22Rv1 (cell line): ENCODE results near the gene ADH1C.
"Not testable (repeated sequence)": the region's sequence is repeated elsewhere in the genome, so short reads cannot be mapped to it uniquely, and the experiment has no call there.

Experiments used
- H3K27ac ChIP-seq: fragments of 450-650 bp; 2 replicates; pipeline ENCODE4 v1.5.1; 2017
- CTCF ChIP-seq: fragments of 450-650 bp; IDR thresholded peaks from 2 replicates; pipeline ENCODE4 v1.5.1; 2017; ENCODE audit warnings: mild to moderate bottlenecking
- ZFX ChIP-seq: fragments of 450-650 bp; IDR thresholded peaks from 2 replicates; pipeline ENCODE4 v1.6.1; 2017; ENCODE audit warnings: antibody characterized with exemption, borderline replicate concordance

ADH1C gene

GRCh38 chr4:99366491-99366890, 13.9 kb upstream of the ADH1C start:
- TF ChIP-seq CTCF: no peak
- TF ChIP-seq ZFX: no peak
- H3K27ac ChIP-seq: no peak overlapping the region

GRCh38 chr4:99362768-99363167, 10.2 kb upstream of the ADH1C start:
- H3K27ac ChIP-seq: no peak overlapping the region
- TF ChIP-seq ZFX (no peak), CTCF (no peak)

GRCh38 chr4:99361899-99362275, 9.3 kb upstream of the ADH1C start:
- no peak for TF ChIP-seq CTCF
- TF ChIP-seq ZFX: no peak
- no peak overlapping the region for H3K27ac ChIP-seq

GRCh38 chr4:99361268-99361898, 8.8 kb upstream of the ADH1C start:
- no peak for TF ChIP-seq ZFX
- TF ChIP-seq CTCF: no peak

GRCh38 chr4:99359480-99360204, 7.1 kb upstream of the ADH1C start:
- TF ChIP-seq ZFX (no peak), CTCF (no peak)
- no peak overlapping the region for H3K27ac ChIP-seq

More at GRCh38 chr4:99361268-99361898, 8.8 kb upstream of the ADH1C start:
- H3K27ac ChIP-seq: no peak overlapping the region

- TF ChIP-seq ZFX (no peak), CTCF (no peak)
- no peak overlapping the region for H3K27ac ChIP-seq
These were observed 5.4 kb upstream of the ADH1C start for GRCh38 chr4:99357948-99358347.

- TF ChIP-seq ZFX: no peak
- TF ChIP-seq CTCF: no peak
- no peak overlapping the region for H3K27ac ChIP-seq
These were observed 4.4 kb upstream of the ADH1C start for GRCh38 chr4:99356992-99357391.

- H3K27ac ChIP-seq: not testable (repeated sequence)
These were observed 3.6 kb upstream of the ADH1C start for GRCh38 chr4:99356149-99356548.
